Transverse colon (tissue), 4 donors: ENCODE measurements around the gene IL1RN.

Experiments
- CTCF ChIP-seq, 5 experiments: fragments of 200-600 bp in 3 of 5; fragments of 450-650 bp in 2 of 5; sonication (generic) in 3 of 5; IDR thresholded peaks; 1 replicate in 2 of 5; 2 replicates in 3 of 5; pipeline ENCODE4 v1.5.1; 2016 to 2017; ENCODE audit warnings: antibody characterized with exemption in 5 of 5, inconsistent platforms in 3 of 5, mild to moderate bottlenecking in 2 of 5, moderate library complexity in 1 of 5
- EP300 ChIP-seq: sonication (generic); formaldehyde crosslinking; IDR thresholded peaks from one replicate; pipeline ENCODE4 v1.6.1; 2017; ENCODE audit warnings: antibody characterized with exemption, low read depth
- POLR2AphosphoS5 ChIP-seq, 3 donors: sonication (generic); formaldehyde crosslinking; IDR thresholded peaks; one replicate each; pipeline ENCODE4 v1.6.1; 2016; ENCODE audit warnings: antibody characterized with exemption in 3 of 3

GRCh38 chr2:113169002-113169530, 41.7 kb downstream of the IL1RN start:
- no peak for TF ChIP-seq CTCF (IDR thresholded peaks at IDR 0.05)
- TF ChIP-seq EP300: no peak
- no peak for TF ChIP-seq POLR2AphosphoS5 (IDR thresholded peaks at IDR 0.05)
